ENCODE data around the gene CAMK2A.

GRCh38 chr5:150186137-150186536 lies 103.4 kb downstream of the CAMK2A start:
- no peak for TF ChIP-seq CTCF (IDR thresholded peaks at IDR 0.05)
- TF ChIP-seq MAZ (IDR thresholded peaks at IDR 0.05; ENCODE audit: borderline replicate concordance, low read depth, low read length) = no peak
- TF ChIP-seq JUN (IDR thresholded peaks at IDR 0.05) = no peak
- TF ChIP-seq POLR2A (IDR thresholded peaks at IDR 0.05; ENCODE audit: low read length) = no peak
- TF ChIP-seq EP300 (IDR thresholded peaks at IDR 0.05) = no peak
- no peak for TF ChIP-seq MAFK (IDR thresholded peaks at IDR 0.05; ENCODE audit: partially characterized antibody)
- no peak for TF ChIP-seq RAD21 (conservative IDR thresholded peaks at IDR 0.05 in 1 of 2, IDR thresholded peaks at IDR 0.05 in 1 of 2)
- no peak for TF ChIP-seq REST (IDR thresholded peaks at IDR 0.05)
- TF ChIP-seq RFX5 (IDR thresholded peaks at IDR 0.05) = no peak
- no peak for TF ChIP-seq FOSL2 (IDR thresholded peaks at IDR 0.05)
- TF ChIP-seq FOSL2 (CRISPR knock-in tag; IDR thresholded peaks at IDR 0.05) = no peak
- no peak for TF ChIP-seq MAX (IDR thresholded peaks at IDR 0.05)
- TF ChIP-seq RNF2 (IDR thresholded peaks at IDR 0.05; ENCODE audit: borderline replicate concordance, low read depth) = no peak

All from A549 (cell line).